NCI-H128 (cell line): ENCODE results near the gene ZNF548.

Experiments used
- DNase-seq: peaks from one replicate; lab custom pipeline; 2025; ENCODE audit not compliant: unreplicated experiment; lab: John Stamatoyannopoulos, UW

The ZNF548 gene

GRCh38 chr19:57395710-57396109, 6.1 kb downstream of the ZNF548 start:
- no peak for DNase-seq

- no peak for DNase-seq
Measured at GRCh38 chr19:57398868-57399267, 9.2 kb downstream of the ZNF548 start.

- DNase-seq: no peak
Measured at GRCh38 chr19:57403737-57404563, 14.3 kb downstream of the ZNF548 start.

GRCh38 chr19:57406516-57407123, 17.0 kb downstream of the ZNF548 start:
- peak; percentile 77 for DNase-seq

GRCh38 chr19:57410877-57411671, 21.4 kb downstream of the ZNF548 start, which contains the start of gene ZNF17:
Gene ZNF17, plus strand, starts transcription at chr19:57411161. Its CDS starts 2,455 bp downstream, at chr19:57413616.
- peak; percentile 83 for DNase-seq

GRCh38 chr19:57419439-57419838, 29.8 kb downstream of the ZNF548 start:
- no peak for DNase-seq

- no peak for DNase-seq
Measured at GRCh38 chr19:57421037-57421436, 31.4 kb downstream of the ZNF548 start.

- DNase-seq: no peak
Measured at GRCh38 chr19:57434386-57435061, 44.9 kb downstream of the ZNF548 start.

- peak; percentile 97 for DNase-seq
Measured at GRCh38 chr19:57435062-57435978, 45.7 kb downstream of the ZNF548 start, which contains the start of gene ZNF749. Gene ZNF749, plus strand, starts transcription at chr19:57435325. Its CDS starts 254 bp downstream, at chr19:57435579.

GRCh38 chr19:57436417-57436816, 46.8 kb downstream of the ZNF548 start:
- DNase-seq: no peak

GRCh38 chr19:57437931-57438330, 48.3 kb downstream of the ZNF548 start:
- DNase-seq: no peak

GRCh38 chr19:57438925-57439324, 49.3 kb downstream of the ZNF548 start:
- DNase-seq: no peak

- no peak for DNase-seq
Measured at GRCh38 chr19:57441979-57442752, 52.5 kb downstream of the ZNF548 start.

GRCh38 chr19:57443121-57443696, 53.6 kb downstream of the ZNF548 start:
- DNase-seq: no peak

- no peak for DNase-seq
Measured at GRCh38 chr19:57452307-57452706, 62.7 kb downstream of the ZNF548 start.
